ENCODE measurements around the gene TSPEAR.

The TSPEAR gene

DNA sequence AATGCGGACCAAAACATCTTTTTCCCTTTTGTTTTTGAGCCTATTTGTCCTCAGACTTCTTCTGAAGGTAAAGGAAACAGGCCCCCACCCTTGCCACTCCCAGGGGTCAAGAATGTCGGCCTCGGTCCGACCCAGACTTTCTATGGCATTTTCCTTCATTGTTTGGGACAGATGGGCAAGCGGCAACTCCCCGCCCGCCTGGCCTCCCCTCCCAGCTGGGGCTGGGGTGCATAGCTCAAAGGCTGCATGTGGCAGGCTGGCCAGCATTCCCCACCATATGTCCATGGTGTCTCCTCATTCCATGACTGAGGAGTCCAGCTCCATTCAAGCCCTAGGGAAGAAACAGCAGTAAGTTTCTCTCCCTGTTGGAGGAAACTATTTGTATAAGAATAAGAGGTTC is 29.4 kb upstream of the TSPEAR start:
- no peak for DNase-seq (ENCODE audit: low read depth)

- DNase-seq (ENCODE audit: low read depth): no peak
Observed at GRCh38 chr21:44739316-44739715, 27.9 kb upstream of the TSPEAR start.

- DNase-seq (ENCODE audit: low read depth): no peak
Observed at GRCh38 chr21:44738621-44739020, 27.2 kb upstream of the TSPEAR start.

DNA sequence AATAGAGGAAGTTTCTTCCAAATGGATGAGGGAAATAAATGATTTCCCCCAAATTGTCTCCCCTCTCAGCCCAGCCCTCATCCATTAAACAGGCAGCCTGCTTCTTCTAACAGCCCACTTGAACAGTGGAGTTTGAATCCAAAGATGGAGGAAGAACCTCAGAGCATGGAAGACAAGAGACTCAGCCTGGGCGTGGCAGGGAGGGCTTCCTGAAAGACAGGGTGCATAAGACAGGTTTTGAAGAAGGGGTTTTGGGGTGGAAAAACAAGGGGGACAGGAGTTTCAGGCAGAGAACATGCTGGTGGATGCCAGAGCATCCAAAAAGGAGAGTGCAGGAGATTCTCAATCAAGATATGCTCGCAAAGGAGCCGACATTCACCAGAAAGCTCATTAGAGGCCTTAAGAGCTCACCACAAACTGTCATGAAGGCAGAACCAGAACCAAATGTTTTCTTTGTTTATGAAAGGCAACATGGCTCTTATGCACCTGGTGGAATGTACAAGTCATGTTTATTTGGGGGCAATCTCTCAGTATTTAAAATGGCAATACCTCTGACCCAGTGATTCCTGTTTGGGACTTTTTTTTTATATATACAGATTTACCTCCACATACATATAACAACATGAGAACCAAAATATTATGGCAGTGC is 26.5 kb upstream of the TSPEAR start:
- DNase-seq (ENCODE audit: low read depth): no peak

- no peak for DNase-seq (ENCODE audit: low read depth)
Observed at GRCh38 chr21:44736291-44737004, 25.1 kb upstream of the TSPEAR start.

DNA sequence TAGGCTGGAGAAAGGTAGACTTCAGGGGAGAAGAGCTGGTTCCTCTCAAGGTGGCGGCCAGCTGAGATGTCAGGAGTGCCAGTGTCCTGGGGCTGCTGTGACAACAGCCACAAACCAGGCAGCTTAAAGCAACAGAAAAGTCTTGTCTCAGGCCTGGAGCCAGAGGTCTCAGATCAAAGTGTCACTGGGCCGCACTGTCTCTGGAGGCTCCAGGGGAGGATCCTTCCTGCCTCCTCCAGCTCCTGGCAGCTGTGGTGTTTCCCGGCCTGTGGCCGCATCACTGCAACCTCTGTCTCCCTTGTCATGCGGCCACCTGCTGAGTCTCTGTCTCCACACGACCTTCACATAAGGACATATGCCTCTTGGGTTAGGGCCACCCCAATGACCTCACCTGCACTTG is 24.4 kb upstream of the TSPEAR start:
- no peak for DNase-seq (ENCODE audit: low read depth)

DNA sequence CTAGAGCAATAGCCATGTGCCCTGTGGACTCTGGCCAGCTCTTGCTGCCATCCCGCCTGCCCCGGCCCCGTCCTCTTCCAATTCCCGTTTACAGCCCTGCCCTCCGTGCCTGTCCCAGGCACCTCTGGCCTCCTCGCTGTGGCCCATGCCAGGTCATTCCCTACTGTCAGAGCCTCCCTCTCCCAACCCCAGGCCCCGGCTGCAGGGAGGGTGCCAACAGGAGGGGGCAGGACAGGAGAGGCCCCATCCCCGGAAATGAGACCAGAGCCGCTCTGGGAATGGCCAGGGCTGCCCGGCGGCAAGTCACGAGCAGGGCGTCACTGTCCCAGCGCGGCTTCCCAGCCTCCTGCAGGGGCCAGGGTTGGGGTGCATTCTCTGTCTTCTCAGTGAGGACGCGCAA is 23.5 kb upstream of the TSPEAR start:
- no peak for DNase-seq (ENCODE audit: low read depth)

GRCh38 chr21:44734026-44734745 is 22.8 kb upstream of the TSPEAR start:
- DNase-seq (ENCODE audit: low read depth): no peak

DNA sequence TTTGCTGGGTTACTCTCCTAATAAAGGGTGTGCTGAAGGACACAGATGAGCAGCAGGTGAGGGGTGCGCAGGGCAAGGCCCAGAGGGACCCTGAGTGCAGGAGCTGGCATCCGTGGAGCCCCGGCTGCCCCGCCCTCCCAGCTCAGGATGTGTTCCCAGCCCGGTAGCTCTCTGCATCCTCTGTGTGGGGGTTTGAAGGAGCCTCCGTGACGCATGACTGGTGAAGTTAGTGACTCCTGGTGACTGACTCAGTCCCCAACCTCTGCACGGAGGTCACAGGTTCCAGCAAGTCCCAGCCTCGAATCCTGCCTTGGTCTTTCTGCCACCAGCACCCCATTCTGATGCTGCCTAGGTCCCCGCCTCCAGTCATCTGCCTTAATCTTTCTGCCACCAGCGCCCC is 21.6 kb upstream of the TSPEAR start:
- no peak for DNase-seq (ENCODE audit: low read depth)

GRCh38 chr21:44732263-44732662 is 20.9 kb upstream of the TSPEAR start:
- DNase-seq (ENCODE audit: low read depth): no peak

- DNase-seq (ENCODE audit: low read depth): no peak
Observed at GRCh38 chr21:44730951-44731579, 19.7 kb upstream of the TSPEAR start.

DNA sequence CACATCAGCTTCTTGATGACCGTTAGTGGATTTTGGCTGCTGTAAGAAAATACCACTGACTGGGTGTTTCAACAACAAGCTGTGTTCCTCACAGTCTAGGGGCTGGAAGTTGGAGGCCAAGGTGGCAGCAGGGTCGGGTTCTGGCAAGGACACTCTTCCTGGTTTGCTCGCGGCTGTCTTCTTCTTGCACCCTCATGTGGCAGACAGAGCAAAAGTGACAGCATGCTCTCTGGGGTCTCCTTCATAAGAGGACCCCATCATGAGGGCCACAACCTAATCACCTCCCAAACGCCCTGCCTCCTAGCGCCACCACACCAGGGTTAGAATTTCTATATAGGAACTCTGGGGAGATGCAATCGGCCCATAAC is 18.6 kb upstream of the TSPEAR start:
- no peak for DNase-seq (ENCODE audit: low read depth)

- DNase-seq (ENCODE audit: low read depth): no peak
Observed at GRCh38 chr21:44729336-44730027, 18.1 kb upstream of the TSPEAR start.

DNA sequence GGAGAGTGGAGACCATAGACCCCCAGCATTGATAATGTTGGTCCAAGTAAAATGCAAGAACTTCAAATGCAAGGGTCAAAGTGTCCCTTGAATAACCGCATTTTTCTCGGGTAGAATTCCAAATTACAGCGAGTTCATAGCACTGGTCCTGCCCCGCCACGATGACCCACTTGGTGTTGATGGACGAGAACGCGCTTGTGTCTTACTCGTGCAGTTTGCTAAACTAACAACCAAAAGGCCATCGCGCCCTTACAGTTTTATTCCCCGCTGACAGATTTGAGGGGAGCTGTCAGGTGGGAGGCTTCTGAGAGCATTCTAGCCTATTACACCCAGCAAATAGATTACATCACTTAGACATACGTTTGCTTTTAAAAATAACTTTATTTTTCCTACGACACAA is 17.3 kb upstream of the TSPEAR start:
- DNase-seq (ENCODE audit: low read depth): no peak

DNA sequence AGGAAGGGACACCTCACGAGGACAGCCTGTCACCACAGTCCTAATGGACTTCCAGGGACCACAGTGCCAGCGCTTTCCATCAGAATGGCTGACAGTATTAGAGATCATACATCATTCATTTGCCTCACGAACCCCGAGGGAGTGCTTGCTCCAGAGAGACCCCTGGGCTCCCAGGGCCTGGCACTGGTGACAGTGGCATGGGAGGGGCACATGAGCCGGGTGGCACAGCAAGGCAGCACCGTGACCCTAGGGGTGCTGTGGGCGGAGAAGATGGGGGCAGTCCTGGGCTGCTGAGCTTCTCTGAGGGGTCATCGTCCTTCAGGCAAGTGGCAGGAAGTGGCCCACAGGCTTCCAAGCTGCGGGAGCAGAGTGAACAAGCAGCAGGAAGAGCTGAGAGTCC is 16.4 kb upstream of the TSPEAR start:
- DNase-seq (ENCODE audit: low read depth): no peak

DNA sequence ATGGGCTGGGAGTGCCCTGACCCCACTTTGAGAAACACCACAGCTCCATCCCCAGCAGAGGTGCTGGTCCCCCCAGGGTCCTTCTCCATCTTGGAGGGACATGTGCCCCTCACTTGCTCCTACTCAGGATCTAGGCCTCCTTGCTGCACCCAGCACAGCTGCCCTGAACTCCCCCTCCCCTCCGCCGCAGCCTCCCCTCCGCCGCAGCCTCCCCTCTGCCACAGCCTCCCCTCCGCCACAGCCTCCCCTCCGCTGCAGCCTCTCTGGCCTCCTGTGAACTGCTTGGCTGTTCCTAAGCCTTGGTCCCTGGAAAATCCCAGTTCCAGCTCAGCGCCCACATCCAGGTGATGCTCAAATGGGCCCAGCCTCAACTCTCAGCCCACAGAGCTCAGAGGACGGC is 15.9 kb upstream of the TSPEAR start:
- DNase-seq (ENCODE audit: low read depth): no peak

- DNase-seq (ENCODE audit: low read depth): no peak
Observed at GRCh38 chr21:44726826-44727225, 15.5 kb upstream of the TSPEAR start.

GRCh38 chr21:44724926-44725325 is 13.6 kb upstream of the TSPEAR start:
- DNase-seq (ENCODE audit: low read depth): no peak

GRCh38 chr21:44724196-44724595 is 12.8 kb upstream of the TSPEAR start:
- DNase-seq (ENCODE audit: low read depth): no peak

GRCh38 chr21:44723177-44724131 is 12.1 kb upstream of the TSPEAR start:
- DNase-seq (ENCODE audit: low read depth): no peak

GRCh38 chr21:44722731-44723130 is 11.4 kb upstream of the TSPEAR start:
- no peak for DNase-seq (ENCODE audit: low read depth)

Data from activated T-cell treated with anti-CD3 and anti-CD28 coated beads for 24 hours (primary cell).